Adrenal gland (tissue), 5 donors: ENCODE data around the gene SAMD9.

Source experiments
- CTCF ChIP-seq, 6 experiments: fragments of 450-650 bp in 4 of 6; fragments of 200-600 bp in 2 of 6; sonication (generic) in 1 of 6; IDR thresholded peaks; 1 replicate in 5 of 6; 2 replicates in 1 of 6; pipeline versions ENCODE4 v1.5.1 to v1.8.0; 2016 to 2021; ENCODE audit warnings: antibody characterized with exemption in 6 of 6, mild to moderate bottlenecking in 2 of 6, moderate library complexity in 1 of 6
- POLR2A ChIP-seq, 2 donors: fragments of 450-650 bp; IDR thresholded peaks; one replicate each; pipeline ENCODE4 v1.6.1; 2017; ENCODE audit warnings: antibody characterized with exemption in 2 of 2, mild to moderate bottlenecking in 2 of 2, moderate library complexity in 1 of 2
- donor health status: DM: no; HTN: no; CAD: no.

- TF ChIP-seq POLR2A (IDR thresholded peaks at IDR 0.05): no peak
- TF ChIP-seq CTCF (IDR thresholded peaks at IDR 0.05): no peak
These were observed 32.5 kb upstream of the SAMD9 start for GRCh38 chr7:93150200-93150835.
